HepG2 (cell line): ENCODE measurements around the gene ZNF414. TPM values are rescaled to one million over a fixed set of nuclear protein-coding genes. Genes with fewer than 3 reads are reported as not detected.

ENCODE experiments used
- ATAC-seq: fragments of 200-7000 bp; cut with Tn5 transposase; 3 replicates; pipeline ENCODE4 v1.9.1; 2020; ENCODE audit warnings: mild to moderate bottlenecking, moderate library complexity
- BruUV-seq: library from RNA; stranded (reverse); fragments of 400-500 nt; replicated peaks from 2 replicates; lab custom pipeline; 2021; lab: Mats Ljungman, UMichigan
- CTCF ChIA-PET: fragments of 300-600 bp; formaldehyde crosslinking; extraction: SDS; loops from one replicate; lab custom pipeline; 2021; ENCODE audit warnings: low total read pairs, inconsistent platforms, low intra/inter-chr PET ratio; lab: Yijun Ruan, JAX
- POLR2A ChIA-PET: fragments of 350-600 bp; sonication (Branson Sonifier 250); formaldehyde crosslinking; loops from one replicate; lab custom pipeline; 2020; ENCODE audit warnings: antibody characterized with exemption, inconsistent platforms; lab: Yijun Ruan, JAX
- DNase-seq: peaks from one replicate; pipeline ENCODE4 v3.0.0-alpha.2; 2015; ENCODE audit warnings: low spot score
- FAIRE-seq: peaks from 3 replicates; lab custom pipeline; 2011; peaks lifted over from hg19 to GRCh38; lab: Jason Lieb, UNC
- H2AFZ ChIP-seq: one replicate; pipeline ENCODE4 v1.6.1; 2011; ENCODE audit warnings: low read length, inconsistent platforms
- H3K27ac ChIP-seq: fragments of 300-600 bp; 3 replicates; pipeline ENCODE4 v1.8.0; 2011; ENCODE audit warnings: mixed run types, mild to moderate bottlenecking, mixed read lengths, low read length, inconsistent platforms; ENCODE audit not compliant: insufficient read depth; ENCODE audit errors: extremely low read length
- H3K27me3 ChIP-seq, 2 experiments: fragments of 200-600 bp in 1 of 2; 2 replicates in 1 of 2; 3 replicates in 1 of 2; pipeline versions ENCODE4 v1.6.0 to v1.8.0; 2011; ENCODE audit warnings: low read length in 2 of 2, mild to moderate bottlenecking in 2 of 2, moderate library complexity in 2 of 2, inconsistent platforms in 1 of 2; ENCODE audit not compliant: insufficient read depth in 2 of 2, control insufficient read depth in 1 of 2
- H3K36me3 ChIP-seq, 2 experiments: fragments of 200-600 bp in 1 of 2; replicated peaks in 1 of 2; 2 replicates in 1 of 2; 3 replicates in 1 of 2; pipeline versions ENCODE4 v1.5.1 to v1.8.0; 2011; ENCODE audit warnings: low read length in 2 of 2, inconsistent platforms in 1 of 2; ENCODE audit not compliant: insufficient read depth in 2 of 2, control insufficient read depth in 1 of 2
- H3K4me1 ChIP-seq: 2 replicates; pipeline ENCODE4 v1.5.1; 2012; ENCODE audit warnings: low read length, inconsistent platforms; ENCODE audit not compliant: insufficient read depth
- H3K4me2 ChIP-seq: 2 replicates; pipeline ENCODE4 v1.6.0; 2011; ENCODE audit warnings: low read depth, low read length, inconsistent platforms
- H3K4me3 ChIP-seq, 3 experiments: fragments of 200-600 bp in 1 of 3; sonication (generic), shearing (Covaris generic) in 1 of 3; replicated peaks in 1 of 3; 2 replicates each; pipeline ENCODE4 v1.5.1; 2011 to 2016; ENCODE audit warnings: low read length in 3 of 3, inconsistent platforms in 2 of 3, low read depth in 2 of 3, mild to moderate bottlenecking in 2 of 3, control low read depth in 1 of 3, mixed read lengths in 1 of 3; ENCODE audit not compliant: insufficient read depth in 1 of 3
- H3K79me2 ChIP-seq: one replicate; pipeline ENCODE4 v1.6.1; 2011; ENCODE audit warnings: low read length, inconsistent platforms; ENCODE audit not compliant: insufficient read depth
- H3K9ac ChIP-seq: 2 replicates; pipeline ENCODE4 v1.6.0; 2011; ENCODE audit warnings: mild to moderate bottlenecking, low read depth, low read length, inconsistent platforms; ENCODE audit not compliant: insufficient read depth
- H3K9me3 ChIP-seq: 2 replicates; pipeline ENCODE4 v1.5.1; 2012; ENCODE audit warnings: mild to moderate bottlenecking, low read length
- H4K20me1 ChIP-seq: 2 replicates; pipeline ENCODE4 v1.6.0; 2011; ENCODE audit warnings: inconsistent platforms, mild to moderate bottlenecking, low read length, moderate library complexity; ENCODE audit not compliant: insufficient read depth
- ATM ChIP-seq: fragments of 450-650 bp; IDR thresholded peaks from 2 replicates; pipeline ENCODE4 v1.7.1; 2017; ENCODE audit warnings: mild to moderate bottlenecking, borderline replicate concordance
- POLR2G ChIP-seq: fragments of 200-400 bp; formaldehyde crosslinking; IDR thresholded peaks from 2 replicates; pipeline ENCODE4 v1.6.1; 2018; ENCODE audit warnings: mild to moderate bottlenecking, low read depth, low read length, moderate library complexity
- RBM22 ChIP-seq: fragments of 200-400 bp; formaldehyde crosslinking; optimal IDR thresholded peaks from 2 replicates; pipeline ENCODE3; 2017; ENCODE audit warnings: mild to moderate bottlenecking, low read length, moderate library complexity
- SRY ChIP-seq: sonication (generic); formaldehyde crosslinking; IDR thresholded peaks from 2 replicates; pipeline ENCODE4 v1.8.0; 2022; ENCODE audit warnings: mild to moderate bottlenecking, missing genetic modification reagents
- STAT6 ChIP-seq: sonication (generic); formaldehyde crosslinking; IDR thresholded peaks from 2 replicates; pipeline ENCODE4 v1.4.0; 2020; ENCODE audit warnings: missing genetic modification reagents, mild to moderate bottlenecking, borderline replicate concordance
- U2AF2 ChIP-seq: fragments of 200-400 bp; formaldehyde crosslinking; IDR thresholded peaks from 2 replicates; pipeline ENCODE4 v1.6.1; 2017; ENCODE audit warnings: low read depth, mild to moderate bottlenecking, low read length
- ZNF263 ChIP-seq: sonication (generic); formaldehyde crosslinking; IDR thresholded peaks from 2 replicates; pipeline ENCODE4 v1.4.0; 2020; ENCODE audit warnings: missing genetic modification reagents
- ZNF530 ChIP-seq: sonication (generic); formaldehyde crosslinking; IDR thresholded peaks from 2 replicates; pipeline ENCODE4 v1.5.0; 2020; ENCODE audit warnings: low read depth, mild to moderate bottlenecking, missing genetic modification reagents
- ZNF674 ChIP-seq: sonication (generic); formaldehyde crosslinking; IDR thresholded peaks from 2 replicates; pipeline ENCODE4 v1.5.0; 2020; ENCODE audit warnings: low read depth, mild to moderate bottlenecking, missing genetic modification reagents
- ZNF703 ChIP-seq: sonication (generic); formaldehyde crosslinking; IDR thresholded peaks from 2 replicates; pipeline ENCODE4 v1.5.1; 2020; ENCODE audit warnings: missing genetic modification reagents, mild to moderate bottlenecking, moderate library complexity, borderline replicate concordance
- ZNF777 ChIP-seq: sonication (generic); formaldehyde crosslinking; IDR thresholded peaks from 2 replicates; pipeline ENCODE4 v1.4.0; 2020; ENCODE audit warnings: missing genetic modification reagents
- ZSCAN12 ChIP-seq: sonication (generic); formaldehyde crosslinking; IDR thresholded peaks from 2 replicates; pipeline ENCODE4 v1.9.0; 2021; ENCODE audit warnings: mild to moderate bottlenecking, missing genetic modification reagents
- ZUFSP ChIP-seq: sonication (generic); formaldehyde crosslinking; IDR thresholded peaks from 2 replicates; pipeline ENCODE4 v1.9.0; 2021; ENCODE audit warnings: missing genetic modification reagents, mild to moderate bottlenecking, borderline replicate concordance
- WGBS: methylation state at CpG from one replicate; pipeline ENCODE4 v1.1.6; 2017; ENCODE audit warnings: low lambda C conversion rate; 5-methylcytosine and 5-hydroxymethylcytosine counted together
- in situ Hi-C: cut with HindIII; loops from 2 replicates; pipeline ENCODE4 v1.10.0; 2017; ENCODE audit warnings: low pct_unique_long_range_greater_than_20kb; ENCODE audit not compliant: extremely low pct_ligation_motif_present
- intact Hi-C: fragments of 100-400 bp; cut with micrococcal nuclease; formaldehyde crosslinking; loops from one replicate; pipeline ENCODE4 v1.10.0; 2022; ENCODE audit not compliant: unreplicated experiment
- polyA plus RNA-seq, 8 experiments: library from polyadenylated mRNA; depleted of rRNA in 3 of 8; stranded (reverse) in 7 of 8; unstranded in 1 of 8; fragments of >200 nt; fragmentation: Illumina TruSeq in 4 of 8; extraction: Trizol in 4 of 8; gene quantifications; 2 replicates each; pipeline versions ENCODE4 v1.2.1 to v1.2.3, GENCODE V29; 2011 to 2016; ENCODE audit warnings: low read depth in 4 of 8, missing spikeins in 1 of 8, mixed read lengths in 1 of 8; ENCODE audit not compliant: insufficient read depth in 1 of 8
- total RNA-seq, 5 experiments: library from RNA; depleted of rRNA; stranded (reverse); fragments of >200 nt; fragmentation: Illumina TruSeq; extraction: Trizol; gene quantifications; 2 replicates each; pipeline ENCODE4 v1.2.3, GENCODE V29; 2016; ENCODE audit warnings: low read depth in 1 of 5

ZNF414 gene
- total and polyA plus RNA-seq, 2 of the 13 experiments (the other 11 are each of a cell fraction or from before 2014, with no cell fraction given), result 2.5 to 4.0 TPM

- no peak overlapping the region for H3K9ac ChIP-seq
- no peak overlapping the region for H3K4me3 ChIP-seq
- H3K4me2 ChIP-seq, result no peak overlapping the region
- BruUV-seq, result no TSS peak
- no peaks in the 10 kb centered on the region for H3K36me3 ChIP-seq
- no peaks in the 10 kb centered on the region for H4K20me1 ChIP-seq
- whole genome bisulfite sequencing, result 42% methylated on average over 7 of the region's 7 CpGs
- POLR2A ChIA-PET, result interaction anchor here (2.8 kb wide), 1 partner anchor 10 kb away, joined by 17 read pairs; the partner anchor contains the start of gene ZNF414
- intact Hi-C loops (no loop called here), in situ Hi-C loops (no loop called here)
- peaks cover 37% of the 10 kb centered on the region for H3K4me1 ChIP-seq
- H2AFZ ChIP-seq, result no peak overlapping the region
- ATAC-seq (no peak), FAIRE-seq (no peak), DNase-seq (no peak)
- no peak overlapping the region for H3K27ac ChIP-seq
- no peak for TF ChIP-seq ZNF263 (CRISPR knock-in tag)
- TF ChIP-seq POLR2G, result no peak
- no peak for TF ChIP-seq RBM22
- no peak for TF ChIP-seq ZNF777 (CRISPR knock-in tag)
- no peak for TF ChIP-seq SRY (CRISPR knock-in tag)
- TF ChIP-seq U2AF2, result no peak
- TF ChIP-seq ZNF703 (CRISPR knock-in tag), result no peak
- TF ChIP-seq ATM, result no peak
- no peak for TF ChIP-seq ZNF530
- H3K9me3 ChIP-seq, result no peaks in the 10 kb centered on the region
- CTCF ChIA-PET, result no interaction called here
- H3K27me3 ChIP-seq, result peaks cover 2 to 18% of the 10 kb centered on the region in 2 experiments; a peak in 3 of 5 replicates
- H3K79me2 ChIP-seq, result no peaks in the 10 kb centered on the region
Measured at GRCh38 chr19:8504171-8504570, 9.8 kb downstream of the ZNF414 start.

GRCh38 chr19:8503510-8503909 lies 10.5 kb downstream of the ZNF414 start:
- H3K27ac ChIP-seq, result no peak overlapping the region
- ATAC-seq, result no peak
- H4K20me1 ChIP-seq, result no peaks in the 10 kb centered on the region
- DNase-seq, result no peak
- no TSS peak for BruUV-seq
- WGBS, result 52% methylated on average over 6 of the region's 7 CpGs
- H3K4me2 ChIP-seq, result no peak overlapping the region
- in situ Hi-C loops, result no loop called here
- POLR2A ChIA-PET, result interaction anchor here (2.8 kb wide), 1 partner anchor 10 kb away, joined by 17 read pairs; the partner anchor contains the start of gene ZNF414
- no peaks in the 10 kb centered on the region for H3K36me3 ChIP-seq
- intact Hi-C loops, result no loop called here
- no peaks in the 10 kb centered on the region for H3K79me2 ChIP-seq
- CTCF ChIA-PET, result no interaction called here
- peaks cover 37% of the 10 kb centered on the region for H3K4me1 ChIP-seq
- no peak overlapping the region for H3K9ac ChIP-seq
- no peak for FAIRE-seq
- H3K4me3 ChIP-seq, result no peak overlapping the region
- H3K27me3 ChIP-seq, result peaks cover 2 to 23% of the 10 kb centered on the region in 2 experiments; a peak in 3 of 5 replicates
- H2AFZ ChIP-seq, result no peak overlapping the region
- no peaks in the 10 kb centered on the region for H3K9me3 ChIP-seq
- no peak for TF ChIP-seq STAT6 (CRISPR knock-in tag)
- no peak for TF ChIP-seq ZSCAN12 (CRISPR knock-in tag)
- TF ChIP-seq ZNF674 (CRISPR knock-in tag), result no peak
- no peak for TF ChIP-seq ZUFSP (CRISPR knock-in tag)
